Activated T-helper 1 cell treated with anti-CD3 and anti-CD28 coated beads, Interleukin-12 subunit alpha, Interleukin-12 subunit beta, Interleukin-2, Interleukin-4 antibody, amounts not matched to agents 30 ng/mL and 10 ng/mL and 1 ng/mL, durations not matched to agents 14 hours and 24 hours and 36 hours (primary cell): Measurements from ENCODE around the gene CALML5. TPM values are rescaled to one million over a fixed set of nuclear protein-coding genes. Genes with fewer than 3 reads are reported as not detected.
"Not testable (repeated sequence)": the region's sequence is repeated elsewhere in the genome, so short reads cannot be mapped to it uniquely, and the experiment has no call there.

Experiments
- DNase-seq: peaks from one replicate; pipeline ENCODE4 v3.0.0; 2021; ENCODE audit warnings: low spot score
- H3K27ac Mint-ChIP-seq: one replicate; pipeline ENCODE4 v1.8.0; 2021; ENCODE audit warnings: mild to moderate bottlenecking, mixed read lengths
- H3K27me3 Mint-ChIP-seq: one replicate; pipeline ENCODE4 v1.8.0; 2022; ENCODE audit warnings: mild to moderate bottlenecking, moderate library complexity, mixed read lengths; ENCODE audit not compliant: insufficient read depth
- H3K36me3 Mint-ChIP-seq: one replicate; pipeline ENCODE4 v1.8.0; 2021; ENCODE audit warnings: low read depth, mixed read lengths
- H3K4me1 Mint-ChIP-seq: one replicate; pipeline ENCODE4 v1.8.0; 2021; ENCODE audit warnings: low read depth, mixed read lengths
- H3K4me3 Mint-ChIP-seq: one replicate; pipeline ENCODE4 v1.8.0; 2021; ENCODE audit warnings: mild to moderate bottlenecking, moderate library complexity, mixed read lengths
- H3K9me3 Mint-ChIP-seq: one replicate; pipeline ENCODE4 v1.8.0; 2021; ENCODE audit warnings: mixed read lengths
- intact Hi-C: fragments of 100-400 bp; cut with micrococcal nuclease; formaldehyde crosslinking; loops from one replicate; pipeline ENCODE4 v1.15.1; 2024
- total RNA-seq: library from RNA; stranded (reverse); gene quantifications from 2 replicates; pipeline ENCODE4 v1.2.3, GENCODE V29; 2022

The CALML5 gene
- total RNA-seq, 1 donor from 2014 or later = not detected

GRCh38 chr10:5475974-5476807, 23.2 kb downstream of the CALML5 start:
- H3K36me3 Mint-ChIP-seq, intact Hi-C loops, H3K27ac Mint-ChIP-seq, H3K9me3 Mint-ChIP-seq, H3K4me3 Mint-ChIP-seq, H3K4me1 Mint-ChIP-seq, H3K27me3 Mint-ChIP-seq, DNase-seq: not testable (repeated sequence)

- H3K4me1 Mint-ChIP-seq, H3K9me3 Mint-ChIP-seq, intact Hi-C loops, H3K27me3 Mint-ChIP-seq, H3K4me3 Mint-ChIP-seq, H3K36me3 Mint-ChIP-seq, H3K27ac Mint-ChIP-seq, DNase-seq: not testable (repeated sequence)
Observed at GRCh38 chr10:5475088-5475487, 24.3 kb downstream of the CALML5 start.

- DNase-seq, H3K4me3 Mint-ChIP-seq, H3K4me1 Mint-ChIP-seq, H3K36me3 Mint-ChIP-seq, H3K9me3 Mint-ChIP-seq, H3K27me3 Mint-ChIP-seq, intact Hi-C loops, H3K27ac Mint-ChIP-seq: not testable (repeated sequence)
Observed at GRCh38 chr10:5474642-5475041, 24.7 kb downstream of the CALML5 start.

GRCh38 chr10:5470062-5470751, 29.2 kb downstream of the CALML5 start:
- no peaks in the 10 kb centered on the region for H3K36me3 Mint-ChIP-seq
- no peak overlapping the region for H3K4me3 Mint-ChIP-seq
- H3K9me3 Mint-ChIP-seq = no peaks in the 10 kb centered on the region
- no peak for DNase-seq
- no peak overlapping the region for H3K27ac Mint-ChIP-seq
- H3K4me1 Mint-ChIP-seq = no peaks in the 10 kb centered on the region
- peaks cover 4% of the 10 kb centered on the region for H3K27me3 Mint-ChIP-seq
- intact Hi-C loops = no loop called here

DNA sequence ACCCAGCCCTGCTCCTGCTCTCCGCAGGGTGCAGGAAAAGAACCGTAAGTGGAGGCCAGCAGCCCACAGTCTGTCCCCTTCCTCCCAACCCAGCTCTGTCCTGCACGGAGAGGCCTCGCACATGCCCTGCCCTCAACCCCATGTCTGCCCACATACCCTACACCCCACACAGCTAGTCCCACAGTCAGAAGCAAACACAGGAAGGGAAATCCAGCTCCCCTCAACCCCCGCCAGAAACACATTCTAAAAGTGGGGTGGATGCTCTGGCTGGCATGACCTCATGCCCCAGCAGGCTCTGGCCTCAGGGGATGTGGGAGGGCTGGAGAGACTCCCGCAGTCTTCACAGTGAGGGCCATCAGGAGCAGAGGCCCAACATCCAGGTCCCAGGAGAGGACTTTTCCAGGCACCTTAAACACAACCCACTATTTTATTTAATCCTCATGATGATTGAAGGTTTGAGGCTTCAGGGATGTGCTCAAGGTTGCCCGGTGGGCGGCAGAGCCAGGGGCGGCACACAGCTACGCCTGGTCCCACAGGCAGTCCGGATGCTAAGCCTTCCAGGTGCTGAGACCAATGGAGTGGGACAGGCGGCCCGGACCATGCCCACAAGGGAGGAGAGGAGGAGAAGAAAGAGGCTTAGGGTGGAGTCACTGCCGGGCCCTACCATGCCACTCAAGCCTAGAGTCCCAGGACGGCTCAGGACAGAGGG, 29.9 kb downstream of the CALML5 start:
- H3K27me3 Mint-ChIP-seq = peaks cover 4% of the 10 kb centered on the region
- no peak overlapping the region for H3K4me3 Mint-ChIP-seq
- H3K27ac Mint-ChIP-seq = no peak overlapping the region
- intact Hi-C loops = no loop called here
- H3K36me3 Mint-ChIP-seq = no peaks in the 10 kb centered on the region
- no peaks in the 10 kb centered on the region for H3K4me1 Mint-ChIP-seq
- no peaks in the 10 kb centered on the region for H3K9me3 Mint-ChIP-seq
- DNase-seq = no peak

DNA sequence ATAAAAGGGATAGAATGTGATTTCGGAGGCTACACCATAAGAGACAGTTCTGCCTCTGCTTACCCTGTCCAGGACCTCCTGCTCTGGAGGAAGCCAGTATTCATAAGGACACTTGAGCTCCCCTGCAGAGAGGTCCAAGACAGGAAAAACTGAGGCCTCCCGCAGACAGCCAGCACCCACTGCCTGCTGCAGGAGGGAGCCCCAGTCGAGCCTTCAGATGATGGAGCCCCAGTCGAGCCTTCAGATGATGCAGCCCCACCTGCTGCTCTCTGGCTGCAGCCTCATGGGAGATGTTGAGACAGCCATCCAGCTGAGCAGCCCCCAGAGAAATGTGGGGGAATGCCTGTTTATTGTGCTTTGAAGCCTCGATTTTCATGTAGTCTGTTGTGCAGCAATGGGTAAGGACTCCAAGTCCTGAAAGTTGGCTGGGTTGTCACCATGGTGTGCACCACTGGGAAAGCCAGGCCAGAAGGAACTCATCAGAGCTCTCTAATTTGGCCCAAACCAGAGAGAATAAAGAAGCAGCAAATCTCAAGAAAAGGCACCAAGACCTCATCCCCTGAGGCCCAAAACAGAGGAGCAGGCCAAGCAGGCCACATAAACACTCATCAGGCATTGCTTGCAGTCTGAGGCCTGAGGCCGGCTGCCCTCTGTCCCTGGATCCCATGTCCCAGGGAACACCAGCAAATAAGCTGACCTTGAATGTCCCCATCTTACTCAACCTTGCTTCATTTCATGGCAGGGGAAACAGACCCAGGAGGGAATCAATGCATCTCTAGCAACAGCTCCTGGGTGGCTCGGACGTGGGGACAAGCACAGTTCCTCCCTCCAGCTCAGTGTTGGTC, 30.9 kb downstream of the CALML5 start:
- H3K4me1 Mint-ChIP-seq = no peaks in the 10 kb centered on the region
- intact Hi-C loops = no loop called here
- H3K27me3 Mint-ChIP-seq = peaks cover 2% of the 10 kb centered on the region
- no peaks in the 10 kb centered on the region for H3K36me3 Mint-ChIP-seq
- H3K27ac Mint-ChIP-seq = no peak overlapping the region
- H3K9me3 Mint-ChIP-seq = no peaks in the 10 kb centered on the region
- DNase-seq = no peak
- H3K4me3 Mint-ChIP-seq = no peak overlapping the region

GRCh38 chr10:5467634-5468255, 31.6 kb downstream of the CALML5 start:
- intact Hi-C loops = no loop called here
- H3K4me3 Mint-ChIP-seq = no peak overlapping the region
- no peak for DNase-seq
- no peaks in the 10 kb centered on the region for H3K4me1 Mint-ChIP-seq
- no peak overlapping the region for H3K27ac Mint-ChIP-seq
- H3K36me3 Mint-ChIP-seq = no peaks in the 10 kb centered on the region
- H3K9me3 Mint-ChIP-seq = no peaks in the 10 kb centered on the region
- H3K27me3 Mint-ChIP-seq = no peaks in the 10 kb centered on the region

DNA sequence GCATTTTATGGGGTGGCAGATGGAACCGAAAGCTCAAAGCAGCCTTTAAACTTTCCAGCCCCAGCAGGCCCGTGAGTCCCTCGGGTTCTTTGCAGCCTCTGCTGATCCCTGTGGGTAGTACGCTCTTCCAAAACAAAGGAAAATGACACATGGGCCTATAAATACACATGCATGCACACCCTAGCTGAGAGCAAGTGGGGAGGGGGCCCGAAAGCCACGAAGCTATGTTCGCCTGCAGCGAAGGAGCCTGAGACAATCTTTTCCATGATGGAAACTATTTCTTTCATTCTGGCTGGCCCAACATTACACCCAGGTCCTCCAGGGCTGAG, 32.2 kb downstream of the CALML5 start:
- DNase-seq = no peak
- Mint-ChIP-seq H3K27ac (no peak overlapping the region), H3K4me3 (no peak overlapping the region), H3K4me1 (no peaks in the 10 kb centered on the region), H3K36me3 (no peaks in the 10 kb centered on the region), H3K27me3 (no peaks in the 10 kb centered on the region), H3K9me3 (no peaks in the 10 kb centered on the region)
- intact Hi-C loops = no loop called here

- Mint-ChIP-seq H3K4me1 (no peaks in the 10 kb centered on the region), H3K27me3 (no peaks in the 10 kb centered on the region), H3K27ac (no peak overlapping the region), H3K36me3 (no peaks in the 10 kb centered on the region), H3K4me3 (no peak overlapping the region), H3K9me3 (no peaks in the 10 kb centered on the region)
- DNase-seq = no peak
- intact Hi-C loops = no loop called here
Observed at GRCh38 chr10:5466451-5467206, 32.7 kb downstream of the CALML5 start.

DNA sequence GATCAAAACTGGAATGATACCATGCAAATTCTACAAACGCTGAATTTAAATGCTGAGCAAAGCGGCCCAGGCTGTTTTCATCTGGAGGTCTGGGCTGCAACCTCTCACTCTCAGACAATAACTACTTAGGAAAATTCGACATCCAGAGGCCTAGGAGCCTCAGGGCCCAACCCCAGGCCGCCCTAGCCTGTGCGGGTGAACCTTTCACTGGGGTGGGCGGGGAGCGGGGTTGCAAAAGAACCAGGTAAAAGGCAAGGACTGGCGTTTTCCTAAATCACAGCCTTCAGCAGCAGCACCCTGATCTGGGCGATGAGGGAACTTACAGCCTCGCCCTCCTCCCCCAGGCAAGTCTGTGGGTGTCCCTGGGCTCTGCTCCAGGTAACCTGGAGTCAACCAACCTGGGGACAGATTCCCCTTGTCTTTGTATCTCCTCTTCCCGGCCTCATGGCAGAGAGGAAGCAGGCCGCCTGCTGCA, 33.4 kb downstream of the CALML5 start:
- Mint-ChIP-seq H3K27ac (no peak overlapping the region), H3K4me1 (no peaks in the 10 kb centered on the region), H3K4me3 (no peak overlapping the region), H3K36me3 (no peaks in the 10 kb centered on the region), H3K27me3 (no peaks in the 10 kb centered on the region), H3K9me3 (no peaks in the 10 kb centered on the region)
- intact Hi-C loops = no loop called here
- no peak for DNase-seq

DNA sequence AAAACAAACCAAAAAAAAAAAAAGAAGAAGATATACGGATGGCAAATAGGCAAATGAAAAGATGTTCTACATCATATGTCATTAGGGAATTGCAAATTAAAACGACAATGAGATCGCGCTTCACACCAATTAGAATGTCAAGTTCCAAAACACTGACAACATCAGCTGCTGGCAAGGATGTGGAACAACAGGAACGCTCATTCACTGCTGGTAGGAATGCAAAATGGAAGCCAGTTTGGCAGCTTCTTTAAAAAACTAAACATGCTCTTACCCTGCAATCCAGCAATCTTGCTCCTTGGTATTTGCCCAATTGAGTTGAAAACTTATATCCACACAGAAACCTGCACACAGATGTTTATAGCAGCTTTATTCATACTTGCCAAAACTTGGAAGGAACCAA, 34.8 kb downstream of the CALML5 start:
- Mint-ChIP-seq H3K36me3 (peaks cover 6% of the 10 kb centered on the region), H3K27me3 (no peaks in the 10 kb centered on the region), H3K4me3 (no peak overlapping the region), H3K27ac (no peak overlapping the region), H3K9me3 (no peaks in the 10 kb centered on the region), H3K4me1 (no peaks in the 10 kb centered on the region)
- no peak for DNase-seq
- intact Hi-C loops = no loop called here

- H3K36me3 Mint-ChIP-seq = peaks cover 18% of the 10 kb centered on the region
- H3K4me1 Mint-ChIP-seq = peaks cover 2% of the 10 kb centered on the region
- H3K27me3 Mint-ChIP-seq = no peaks in the 10 kb centered on the region
- no peak overlapping the region for H3K4me3 Mint-ChIP-seq
- H3K27ac Mint-ChIP-seq = no peak overlapping the region
- no peaks in the 10 kb centered on the region for H3K9me3 Mint-ChIP-seq
- DNase-seq = no peak
- intact Hi-C loops = no loop called here
Observed at GRCh38 chr10:5462841-5463293, 36.5 kb downstream of the CALML5 start.
